GM18873 (cell line): ENCODE data around the gene OR5H1.
"Not testable (repeated sequence)": the region's sequence is repeated elsewhere in the genome, so short reads cannot be mapped to it uniquely, and the experiment has no call there.

ENCODE experiments used
- ATAC-seq: cut with Tn5 transposase; IDR thresholded peaks from one replicate; pipeline ENCODE4 v1.9.1; 2021; ENCODE audit warnings: mild to moderate bottlenecking, moderate library complexity, moderate number of reproducible peaks; ENCODE audit not compliant: unreplicated experiment, low FRiP score

OR5H1 gene

GRCh38 chr3:98130421-98130820, at the start of gene OR5H1:
Gene OR5H1, plus strand, starts transcription at chr3:98130721. Its CDS starts 1,977 bp downstream, at chr3:98132698.
- ATAC-seq = no peak

- ATAC-seq = no peak
Measured at GRCh38 chr3:98086873-98087272, 43.6 kb upstream of the OR5H1 start, which contains the start of gene OR5AC2. Gene OR5AC2, plus strand, starts transcription at chr3:98087173. Its CDS starts 0 bp downstream, at chr3:98087173.

GRCh38 chr3:98095882-98096281, 34.6 kb upstream of the OR5H1 start:
- no peak for ATAC-seq

- no peak for ATAC-seq
Measured at GRCh38 chr3:98099848-98100247, 30.7 kb upstream of the OR5H1 start.

GRCh38 chr3:98108162-98108561, 22.4 kb upstream of the OR5H1 start:
- no peak for ATAC-seq

- ATAC-seq = no peak
Measured at GRCh38 chr3:98109807-98110549, 20.5 kb upstream of the OR5H1 start.

- no peak for ATAC-seq
Measured at GRCh38 chr3:98110550-98110908, 20.0 kb upstream of the OR5H1 start.

GRCh38 chr3:98114264-98114663, 16.3 kb upstream of the OR5H1 start:
- ATAC-seq = no peak

GRCh38 chr3:98115717-98116116, 14.8 kb upstream of the OR5H1 start:
- no peak for ATAC-seq

GRCh38 chr3:98136631-98137030, 6.1 kb downstream of the OR5H1 start:
- ATAC-seq = no peak

- ATAC-seq = not testable (repeated sequence)
Measured at GRCh38 chr3:98137826-98138557, 7.5 kb downstream of the OR5H1 start.

GRCh38 chr3:98140531-98140930, 10.0 kb downstream of the OR5H1 start:
- ATAC-seq = no peak

- no peak for ATAC-seq
Measured at GRCh38 chr3:98147179-98147578, 16.7 kb downstream of the OR5H1 start, which contains the start of gene OR5H14. Gene OR5H14, plus strand, starts transcription at chr3:98147479. Its CDS starts 1,907 bp downstream, at chr3:98149386.

- no peak for ATAC-seq
Measured at GRCh38 chr3:98148751-98149150, 18.2 kb downstream of the OR5H1 start.

- ATAC-seq = not testable (repeated sequence)
Measured at GRCh38 chr3:98149456-98149855, 18.9 kb downstream of the OR5H1 start.

GRCh38 chr3:98151241-98151640, 20.7 kb downstream of the OR5H1 start:
- no peak for ATAC-seq

- ATAC-seq = no peak
Measured at GRCh38 chr3:98166396-98166795, 35.9 kb downstream of the OR5H1 start, which contains the start of gene OR5H15. Gene OR5H15, plus strand, starts transcription at chr3:98166696. Its CDS starts 2,004 bp downstream, at chr3:98168700.

- ATAC-seq = no peak
Measured at GRCh38 chr3:98171071-98171470, 40.5 kb downstream of the OR5H1 start.

- no peak for ATAC-seq
Measured at GRCh38 chr3:98172621-98173020, 42.1 kb downstream of the OR5H1 start.

- ATAC-seq = no peak
Measured at GRCh38 chr3:98180319-98180890, 49.9 kb downstream of the OR5H1 start.

- no peak for ATAC-seq
Measured at GRCh38 chr3:98182196-98182595, 51.7 kb downstream of the OR5H1 start.
